Left renal pelvis (tissue), 4 donors: Measurements from ENCODE around the gene KCNIP1. TPM values are rescaled to one million over a fixed set of nuclear protein-coding genes. Genes with fewer than 3 reads are reported as not detected.

Source experiments
- DNase-seq, 4 donors: peaks; one replicate each; pipeline ENCODE4 v3.0.0-alpha.2; 2013; ENCODE audit warnings: low read depth in 4 of 4, low spot score in 3 of 4
- polyA plus RNA-seq, 4 donors: library from polyadenylated mRNA; unstranded; fragments of 120-200 nt; gene quantifications; one replicate each; pipeline ENCODE4 v1.2.1, GENCODE V29; 2013; ENCODE audit not compliant: insufficient read length in 4 of 4

Gene KCNIP1
- polyA plus RNA-seq, 4 donors: 9.7 to 13.7 (median 10.5) TPM

GRCh38 chr5:170622933-170623332, 119.1 kb downstream of the KCNIP1 start:
- no peak for DNase-seq

GRCh38 chr5:170623576-170624181, 119.9 kb downstream of the KCNIP1 start:
- DNase-seq: no peak

DNA sequence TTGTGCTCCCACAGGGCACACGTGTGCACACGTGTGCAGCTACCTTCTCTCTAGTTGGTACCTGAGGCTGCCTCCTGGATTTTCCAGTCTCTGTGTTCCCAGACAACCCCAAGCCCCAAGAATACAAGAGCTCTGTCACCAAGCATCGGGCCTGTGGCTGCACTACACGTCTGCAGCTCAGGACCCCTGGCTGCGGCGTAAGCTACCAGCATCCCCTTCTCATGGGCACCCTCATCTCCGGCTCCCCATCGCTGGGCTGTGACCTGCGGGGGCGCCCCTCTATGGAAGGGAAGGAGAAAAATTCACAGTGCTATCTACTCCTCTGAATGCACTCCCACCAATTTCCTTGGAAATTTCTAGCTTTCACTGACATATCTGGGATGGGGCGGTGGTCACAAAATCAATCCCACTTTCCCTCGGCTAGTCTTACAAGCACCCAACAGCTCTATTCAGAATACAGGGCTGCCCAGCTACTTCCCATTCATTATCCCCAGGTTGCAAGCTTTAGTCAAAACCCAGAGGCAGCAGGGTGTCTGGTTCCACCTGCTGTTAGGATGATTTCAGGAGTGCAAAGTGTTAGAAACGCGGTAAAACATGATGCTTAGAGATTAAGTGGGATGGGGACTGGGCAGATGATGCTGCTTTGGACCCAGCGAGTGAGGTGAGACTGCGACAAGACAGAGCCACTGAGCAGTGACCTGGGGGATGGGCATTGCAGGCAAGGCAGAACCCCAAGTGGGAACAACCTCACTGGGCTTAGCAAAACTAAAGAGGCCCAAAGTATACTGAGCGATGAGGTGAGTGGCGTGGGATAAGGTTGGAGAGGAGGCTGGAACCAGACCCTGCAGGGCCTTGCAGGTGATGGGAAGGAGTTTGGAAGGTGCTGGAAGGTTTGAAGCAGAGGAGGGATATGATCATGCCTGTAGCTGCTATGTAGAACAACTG, 121.7 kb downstream of the KCNIP1 start:
- DNase-seq: no peak

- no peak for DNase-seq
Observed at GRCh38 chr5:170626507-170627150, 122.8 kb downstream of the KCNIP1 start.

DNA sequence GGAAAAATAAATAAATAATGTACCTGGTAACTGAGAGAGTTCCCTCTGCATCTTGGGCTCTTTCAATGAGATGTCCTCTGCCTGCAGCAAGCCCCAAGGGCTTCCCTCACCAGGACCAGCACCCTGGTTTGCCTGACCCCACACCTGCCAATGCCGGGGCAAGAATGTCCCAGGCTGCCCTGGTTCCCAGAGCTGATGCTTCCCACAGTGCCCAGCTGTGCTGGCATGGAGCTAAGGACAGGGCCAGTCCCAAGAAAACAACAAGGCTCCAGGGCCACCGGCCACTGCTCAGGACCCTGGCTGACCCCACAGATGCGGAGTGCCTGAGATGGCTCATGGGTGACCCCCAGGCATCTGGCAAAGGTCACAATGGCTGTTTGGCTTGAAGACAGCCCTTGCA, 123.5 kb downstream of the KCNIP1 start:
- no peak for DNase-seq

DNA sequence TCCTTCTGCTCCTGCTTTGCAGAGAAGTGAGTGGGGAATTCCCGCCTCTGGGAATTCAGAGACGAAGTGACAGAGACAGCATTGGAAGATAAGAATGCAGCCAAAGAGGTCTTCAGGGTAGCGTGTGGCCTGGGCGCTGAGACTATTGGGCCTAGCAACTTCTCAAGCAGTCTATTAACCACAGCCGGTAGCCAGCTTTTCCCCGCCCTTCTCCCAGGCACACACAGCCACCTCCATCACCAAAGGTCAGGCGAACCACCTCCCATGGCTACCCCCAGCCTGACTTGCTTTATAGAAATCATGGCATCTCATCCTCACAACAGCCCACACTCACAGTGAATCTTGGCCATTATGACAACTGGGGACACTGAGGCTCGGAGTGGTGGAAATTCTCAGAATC, 124.2 kb downstream of the KCNIP1 start:
- no peak for DNase-seq

DNA sequence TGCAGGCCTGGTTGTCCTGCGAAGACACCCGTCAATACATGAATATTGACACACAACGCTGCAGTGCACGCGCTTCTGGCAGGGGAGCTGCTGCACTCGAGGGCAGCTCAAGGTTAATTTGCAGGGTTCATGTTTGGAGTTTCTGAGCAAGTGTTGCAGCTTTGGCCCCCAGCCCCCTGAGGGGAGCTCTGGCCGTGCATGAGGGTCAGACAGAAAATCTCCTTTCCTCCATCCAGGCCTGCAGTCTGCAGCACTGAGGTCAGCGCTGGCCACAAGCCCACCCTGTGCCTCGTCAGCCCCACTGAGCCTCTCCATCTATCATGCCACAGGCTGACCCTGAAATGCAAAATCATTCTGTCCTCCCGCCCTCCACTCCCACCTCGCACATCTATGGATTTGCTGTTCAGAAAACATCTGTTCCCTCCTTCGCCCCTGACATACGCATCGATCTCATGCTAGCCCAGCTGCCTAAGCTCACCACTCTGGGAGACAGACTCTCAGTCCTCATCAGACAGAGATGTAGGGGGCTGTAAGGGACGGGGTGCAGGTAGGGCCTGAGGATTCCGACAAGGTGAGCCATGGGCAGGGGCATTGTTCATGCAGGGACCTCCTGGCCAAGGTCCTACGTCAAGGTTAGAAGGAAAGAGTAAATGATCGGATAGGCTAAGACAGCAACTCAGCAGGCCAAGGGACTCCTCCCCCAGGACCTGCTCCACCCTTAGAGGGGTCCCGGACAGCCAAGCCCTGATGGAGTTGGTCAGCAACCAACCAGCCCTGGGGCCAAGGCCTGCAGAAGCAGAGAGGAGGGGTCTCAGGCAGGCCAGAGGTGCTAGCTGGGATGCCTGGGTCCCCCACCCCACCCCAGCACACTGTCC, 125.1 kb downstream of the KCNIP1 start:
- no peak for DNase-seq

- no peak for DNase-seq
Observed at GRCh38 chr5:170629566-170630175, 125.9 kb downstream of the KCNIP1 start.

- no peak for DNase-seq
Observed at GRCh38 chr5:170630226-170630625, 126.4 kb downstream of the KCNIP1 start.

DNA sequence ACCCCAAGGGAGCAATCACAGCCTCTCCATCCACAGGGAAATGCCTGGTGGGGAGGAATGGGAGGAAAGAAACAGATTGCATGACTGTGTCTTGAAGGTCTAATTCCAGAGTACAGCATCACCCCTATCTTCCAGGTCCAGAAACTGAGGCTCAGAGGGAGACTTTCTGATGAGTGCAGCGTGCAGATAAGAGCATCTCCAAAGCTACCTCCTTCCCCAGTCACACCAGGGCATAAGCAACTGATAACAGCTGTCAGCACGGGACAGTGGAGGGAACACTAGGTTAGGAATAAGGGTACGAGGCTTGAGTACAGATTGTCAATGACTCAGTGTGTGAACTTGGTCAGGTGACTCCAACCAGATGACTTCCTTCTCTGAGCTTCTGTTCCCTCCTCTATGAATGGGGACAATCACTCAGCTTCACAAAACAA, 126.9 kb downstream of the KCNIP1 start:
- DNase-seq: no peak

GRCh38 chr5:170631466-170632195, 127.8 kb downstream of the KCNIP1 start:
- DNase-seq: no peak

- no peak for DNase-seq
Observed at GRCh38 chr5:170632266-170632984, 128.6 kb downstream of the KCNIP1 start.

- DNase-seq: no peak
Observed at GRCh38 chr5:170632985-170633234, 129.1 kb downstream of the KCNIP1 start.

DNA sequence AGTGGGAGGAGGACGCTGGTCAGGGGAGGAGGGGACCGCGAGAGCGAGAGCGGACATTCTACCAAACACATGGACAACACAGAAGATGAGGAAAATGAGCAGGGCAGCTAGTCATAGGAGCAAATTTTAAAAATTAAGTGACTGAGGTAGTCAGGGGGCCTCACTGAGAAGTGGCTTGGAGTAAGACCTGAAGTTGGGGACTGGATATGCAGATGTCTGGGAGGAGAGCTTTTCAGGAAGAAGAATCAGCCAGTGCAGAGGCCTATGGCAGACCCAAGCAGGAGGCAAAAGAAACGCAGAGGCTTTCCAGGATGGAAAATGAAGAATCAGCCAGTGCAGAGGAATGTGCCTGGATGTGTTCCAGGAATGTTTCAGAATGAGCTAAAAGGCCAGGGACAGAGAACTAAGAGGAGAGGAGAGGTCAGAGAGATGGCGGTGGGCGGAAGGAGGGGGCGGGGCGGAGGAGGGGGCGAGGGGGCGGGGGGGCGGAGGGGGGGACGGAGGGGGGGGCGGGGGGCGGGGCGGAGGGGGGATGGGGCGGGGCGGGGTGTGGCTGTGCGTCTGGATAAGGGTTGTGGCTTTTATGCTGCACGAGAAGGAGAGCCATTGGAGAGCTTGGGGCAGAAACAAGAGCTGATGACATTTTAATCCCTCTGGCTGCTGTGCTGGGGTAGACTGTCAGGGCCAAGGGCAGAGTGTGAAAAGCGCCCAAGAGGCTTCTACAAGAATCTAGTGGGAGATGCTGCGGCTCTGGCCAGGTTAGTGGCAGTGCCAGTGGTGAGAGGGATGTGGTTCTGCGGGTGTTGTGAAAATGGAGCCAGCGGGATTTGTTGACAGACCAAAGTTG, 129.6 kb downstream of the KCNIP1 start:
- DNase-seq: peak; percentile 72 to 89 (median 75)

- no peak for DNase-seq
Observed at GRCh38 chr5:170634256-170634990, 130.6 kb downstream of the KCNIP1 start.

DNA sequence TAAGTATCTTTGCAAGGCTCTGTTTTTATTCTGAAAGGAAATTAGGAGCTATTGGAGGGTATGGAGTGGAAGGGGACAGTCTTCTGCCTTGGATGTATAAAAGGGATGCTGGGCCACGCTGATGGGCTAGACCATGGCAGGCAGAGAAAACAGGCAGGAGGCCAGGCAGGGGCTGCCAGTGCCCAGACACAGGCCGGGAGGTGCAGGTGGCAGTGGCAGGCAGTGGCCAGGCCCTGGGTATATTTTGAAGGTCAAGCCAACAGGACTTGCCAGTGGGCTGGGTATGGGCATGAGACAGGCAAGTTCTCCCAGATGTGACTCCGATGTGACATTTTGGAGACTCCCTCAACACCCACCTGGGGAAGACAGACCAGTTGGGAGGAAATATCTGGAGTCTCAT, 131.9 kb downstream of the KCNIP1 start:
- DNase-seq: no peak

DNA sequence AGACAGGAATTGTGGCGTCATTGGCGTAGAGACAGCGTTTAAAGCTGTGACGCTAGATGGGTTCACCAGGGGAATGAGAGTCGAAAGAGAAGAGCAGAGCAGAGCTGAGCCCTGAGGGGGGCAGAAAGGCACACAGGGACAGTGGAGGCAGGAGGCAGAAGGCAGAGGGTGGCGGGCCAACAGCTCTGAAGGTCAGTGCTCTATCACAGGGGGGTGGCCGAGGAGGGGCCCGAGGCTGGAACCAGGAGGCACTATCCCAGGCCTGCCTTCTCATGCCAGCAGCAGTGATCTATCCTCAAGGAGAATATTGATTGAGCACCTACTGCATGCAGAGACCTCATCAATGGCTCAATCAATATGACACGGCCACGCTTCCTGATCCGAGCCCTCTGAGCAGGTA, 132.4 kb downstream of the KCNIP1 start:
- no peak for DNase-seq
